Epithelial cell of esophagus (primary cell): Measurements from ENCODE around the gene SIRPA.
A peak's percentile ranks its signal among the peaks of the same experiment; 100 is the strongest.

ENCODE experiments used
- DNase-seq: peaks from one replicate; pipeline ENCODE4 v3.0.0; 2010; ENCODE audit warnings: low read depth
- H3K4me3 ChIP-seq: 2 replicates; pipeline ENCODE4 v1.5.1; 2011; ENCODE audit warnings: mild to moderate bottlenecking, low read length, control low read depth
- TF ChIP-seq, protein P1 (sequence below): IDR thresholded peaks from 2 replicates; pipeline ENCODE4 v1.5.1; 2011; ENCODE audit warnings: low read depth, mild to moderate bottlenecking, low read length, control low read depth, inconsistent platforms; ENCODE audit not compliant: insufficient read depth; ENCODE audit errors: missing control alignments

Gene SIRPA

DNA sequence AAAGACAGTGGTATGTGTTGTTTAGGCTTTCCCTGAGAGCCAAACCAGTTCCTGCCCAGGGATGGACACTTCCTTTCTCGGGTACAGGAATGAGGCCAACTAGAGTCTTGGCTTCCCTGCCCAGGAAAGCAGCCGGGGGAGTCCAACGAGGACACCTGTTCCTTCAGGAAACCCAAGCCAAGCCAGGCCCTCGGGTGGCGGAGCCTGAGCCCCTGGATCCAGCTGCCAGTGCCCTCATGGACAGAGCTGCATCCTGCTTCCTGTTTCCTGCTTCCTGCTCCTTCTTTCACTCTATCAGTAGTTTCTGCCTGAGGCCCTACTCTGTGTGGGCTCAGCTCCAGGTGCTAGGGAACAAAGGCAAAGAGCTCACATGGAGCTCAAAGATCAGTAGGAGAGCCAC, 7.9 kb upstream of the SIRPA start:
- TF ChIP-seq, protein P1, sequence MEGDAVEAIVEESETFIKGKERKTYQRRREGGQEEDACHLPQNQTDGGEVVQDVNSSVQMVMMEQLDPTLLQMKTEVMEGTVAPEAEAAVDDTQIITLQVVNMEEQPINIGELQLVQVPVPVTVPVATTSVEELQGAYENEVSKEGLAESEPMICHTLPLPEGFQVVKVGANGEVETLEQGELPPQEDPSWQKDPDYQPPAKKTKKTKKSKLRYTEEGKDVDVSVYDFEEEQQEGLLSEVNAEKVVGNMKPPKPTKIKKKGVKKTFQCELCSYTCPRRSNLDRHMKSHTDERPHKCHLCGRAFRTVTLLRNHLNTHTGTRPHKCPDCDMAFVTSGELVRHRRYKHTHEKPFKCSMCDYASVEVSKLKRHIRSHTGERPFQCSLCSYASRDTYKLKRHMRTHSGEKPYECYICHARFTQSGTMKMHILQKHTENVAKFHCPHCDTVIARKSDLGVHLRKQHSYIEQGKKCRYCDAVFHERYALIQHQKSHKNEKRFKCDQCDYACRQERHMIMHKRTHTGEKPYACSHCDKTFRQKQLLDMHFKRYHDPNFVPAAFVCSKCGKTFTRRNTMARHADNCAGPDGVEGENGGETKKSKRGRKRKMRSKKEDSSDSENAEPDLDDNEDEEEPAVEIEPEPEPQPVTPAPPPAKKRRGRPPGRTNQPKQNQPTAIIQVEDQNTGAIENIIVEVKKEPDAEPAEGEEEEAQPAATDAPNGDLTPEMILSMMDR, result no peak
- no peak overlapping the region for H3K4me3 ChIP-seq
- DNase-seq, result no peak

DNA sequence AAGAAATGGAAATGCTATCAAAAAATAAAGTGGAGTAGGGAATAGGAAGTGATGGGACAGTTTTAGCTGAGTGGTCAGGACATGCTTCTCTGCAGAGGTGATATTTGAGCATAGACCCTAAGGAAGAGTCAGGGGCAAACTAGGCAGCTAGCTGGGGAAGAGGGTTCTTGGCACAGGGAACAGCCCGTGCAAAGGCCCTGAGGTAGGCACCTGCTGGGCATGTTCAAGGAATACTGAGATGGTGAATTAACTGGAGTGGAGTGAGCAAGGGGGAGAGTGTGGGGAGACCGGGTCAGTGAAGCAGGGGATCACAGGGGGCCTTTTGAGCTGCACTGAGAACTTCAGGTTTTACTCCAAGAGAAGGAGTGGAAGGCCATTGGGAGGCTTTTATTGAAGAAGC, 7.5 kb upstream of the SIRPA start:
- TF ChIP-seq, protein P1, result no peak
- no peak for DNase-seq
- H3K4me3 ChIP-seq, result no peak overlapping the region

DNA sequence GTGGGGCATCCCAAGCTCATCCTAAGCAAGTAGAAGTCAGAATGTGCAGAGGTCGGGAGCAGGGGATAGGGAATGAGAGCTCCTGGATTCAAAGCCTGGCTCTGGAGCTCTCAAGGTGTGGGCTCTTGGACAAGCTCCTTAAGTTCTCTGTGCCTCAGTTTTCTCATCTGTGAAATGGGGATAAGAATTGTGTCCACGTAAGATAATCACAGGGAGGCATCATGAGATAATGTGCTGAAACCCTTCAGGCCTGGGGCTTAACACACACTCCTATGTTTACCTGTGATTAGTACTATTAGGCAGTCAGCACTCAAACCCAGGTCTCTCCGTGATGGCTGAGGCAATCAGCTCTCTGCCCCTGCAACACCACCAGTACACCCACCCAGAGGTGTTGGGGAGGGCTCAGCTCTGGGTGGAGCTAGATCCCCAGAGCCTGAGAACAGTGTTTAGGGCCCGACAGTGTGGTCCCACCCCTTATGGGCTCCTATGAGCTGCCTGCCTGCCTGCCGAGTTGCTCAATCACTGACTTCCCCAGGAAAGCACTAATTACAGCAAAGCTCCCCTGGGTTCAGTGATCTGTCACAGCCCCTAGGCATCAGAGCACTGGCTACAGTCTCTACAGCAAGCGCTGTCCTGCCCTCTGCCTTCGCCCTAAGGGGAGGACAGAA, 6.3 kb upstream of the SIRPA start:
- no peak overlapping the region for H3K4me3 ChIP-seq
- TF ChIP-seq, protein P1, result no peak
- peak; percentile 89 for DNase-seq

DNA sequence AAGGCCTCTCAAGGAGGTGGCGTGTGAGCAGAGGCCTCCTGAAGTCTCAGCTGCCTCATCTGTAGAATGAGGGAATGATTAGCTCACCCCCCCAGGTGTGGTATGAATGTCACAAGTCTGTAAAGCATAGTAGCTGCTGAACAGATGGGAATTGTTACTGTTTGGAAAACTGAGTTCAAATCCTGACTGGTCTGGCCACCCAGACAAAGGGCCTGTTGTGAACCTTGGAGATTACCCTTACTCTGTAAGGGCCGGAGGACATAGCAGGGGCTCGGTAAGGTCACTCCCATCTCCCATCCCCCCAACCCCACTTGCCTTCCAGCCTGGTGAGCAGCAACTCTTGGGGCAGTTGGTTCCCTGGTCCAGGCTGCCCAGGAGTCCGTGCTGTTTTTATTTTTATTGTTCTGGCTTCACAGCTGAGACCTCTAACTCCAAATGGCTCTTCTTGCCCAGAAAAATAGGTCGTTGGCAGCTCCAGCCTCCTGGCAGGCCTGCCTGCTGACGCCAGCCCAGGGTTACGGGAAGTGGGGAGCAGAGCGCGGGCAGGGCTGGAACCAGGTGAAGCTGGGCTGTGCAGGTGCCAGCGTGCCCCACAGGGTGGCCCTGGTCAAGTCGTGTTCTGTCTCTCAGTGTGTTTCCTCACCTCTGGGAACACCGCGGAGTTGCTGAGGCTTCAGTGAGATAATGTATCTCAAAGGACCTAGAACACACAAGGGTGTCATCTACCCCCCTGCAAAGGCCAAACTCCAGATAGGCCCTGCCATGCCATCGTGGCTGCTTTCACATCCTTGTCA, 4.5 kb upstream of the SIRPA start:
- no peak for DNase-seq
- no peak overlapping the region for H3K4me3 ChIP-seq

DNA sequence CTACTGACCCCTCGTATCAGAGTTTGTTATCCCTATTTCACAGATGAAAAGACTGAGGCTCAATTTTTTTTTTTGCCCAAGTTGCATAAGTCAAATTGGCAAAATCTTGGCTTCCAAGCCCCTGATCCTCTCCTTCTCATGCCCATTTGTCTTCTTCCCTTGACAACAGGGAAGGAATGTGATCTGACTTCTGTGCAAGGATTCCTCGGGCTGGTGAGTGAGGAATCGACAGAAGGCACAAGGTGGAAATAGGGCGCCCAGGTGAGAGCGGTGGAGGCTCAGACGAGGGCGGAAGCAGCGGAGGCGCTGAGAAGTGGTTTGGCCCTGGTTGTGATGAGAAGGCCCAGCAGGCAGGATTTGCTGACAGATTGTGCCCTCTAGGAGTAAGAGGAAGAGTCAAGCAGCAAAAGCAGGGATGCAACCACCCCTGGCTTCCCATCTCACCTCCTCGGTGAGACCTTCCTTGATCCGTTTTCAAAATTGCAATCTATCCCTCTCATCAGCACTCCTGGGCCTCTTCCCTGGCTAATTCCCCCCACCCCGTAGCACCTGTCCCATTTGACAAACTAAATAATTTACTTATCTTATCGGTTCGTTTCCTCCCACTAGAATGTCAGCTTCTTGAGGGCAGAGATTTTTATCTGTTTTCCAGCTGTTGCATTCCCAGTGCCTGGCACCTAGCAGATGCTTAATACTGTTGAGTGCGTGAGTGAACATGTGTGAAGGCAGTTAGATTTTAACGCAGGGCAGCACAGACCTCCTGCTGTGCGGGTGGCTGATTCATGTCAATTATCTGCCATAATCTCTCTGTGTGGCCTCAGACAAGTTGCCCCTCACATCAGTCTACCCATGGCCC, 3.7 kb upstream of the SIRPA start:
- TF ChIP-seq, protein P1, result no peak
- H3K4me3 ChIP-seq, result no peak overlapping the region
- DNase-seq, result no peak

More for the DNA sequence above, 4.5 kb upstream of the SIRPA start:
- TF ChIP-seq, protein P1, result no peak

DNA sequence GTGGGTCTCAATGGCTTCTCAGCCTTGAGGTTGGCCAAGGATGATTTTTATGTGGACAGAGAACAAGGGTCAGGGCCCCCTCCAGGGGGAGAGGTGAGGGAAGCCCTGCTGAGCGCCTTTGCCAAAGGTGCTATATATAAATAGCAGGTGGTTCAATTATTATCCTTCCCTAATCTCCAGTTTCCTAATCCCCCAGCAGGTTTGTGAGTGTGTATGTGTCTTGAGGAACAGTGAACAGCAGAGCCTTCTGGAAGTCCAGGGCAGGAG, 3.2 kb upstream of the SIRPA start:
- no peak for DNase-seq
- no peak overlapping the region for H3K4me3 ChIP-seq
- TF ChIP-seq, protein P1, result no peak
